GM18868 (cell line): ENCODE data around the gene ABCF3.

Experiments
- ATAC-seq: cut with Tn5 transposase; IDR thresholded peaks from one replicate; pipeline ENCODE4 v1.9.1; 2021; ENCODE audit warnings: mild to moderate bottlenecking, moderate library complexity; ENCODE audit not compliant: unreplicated experiment

The ABCF3 gene

DNA sequence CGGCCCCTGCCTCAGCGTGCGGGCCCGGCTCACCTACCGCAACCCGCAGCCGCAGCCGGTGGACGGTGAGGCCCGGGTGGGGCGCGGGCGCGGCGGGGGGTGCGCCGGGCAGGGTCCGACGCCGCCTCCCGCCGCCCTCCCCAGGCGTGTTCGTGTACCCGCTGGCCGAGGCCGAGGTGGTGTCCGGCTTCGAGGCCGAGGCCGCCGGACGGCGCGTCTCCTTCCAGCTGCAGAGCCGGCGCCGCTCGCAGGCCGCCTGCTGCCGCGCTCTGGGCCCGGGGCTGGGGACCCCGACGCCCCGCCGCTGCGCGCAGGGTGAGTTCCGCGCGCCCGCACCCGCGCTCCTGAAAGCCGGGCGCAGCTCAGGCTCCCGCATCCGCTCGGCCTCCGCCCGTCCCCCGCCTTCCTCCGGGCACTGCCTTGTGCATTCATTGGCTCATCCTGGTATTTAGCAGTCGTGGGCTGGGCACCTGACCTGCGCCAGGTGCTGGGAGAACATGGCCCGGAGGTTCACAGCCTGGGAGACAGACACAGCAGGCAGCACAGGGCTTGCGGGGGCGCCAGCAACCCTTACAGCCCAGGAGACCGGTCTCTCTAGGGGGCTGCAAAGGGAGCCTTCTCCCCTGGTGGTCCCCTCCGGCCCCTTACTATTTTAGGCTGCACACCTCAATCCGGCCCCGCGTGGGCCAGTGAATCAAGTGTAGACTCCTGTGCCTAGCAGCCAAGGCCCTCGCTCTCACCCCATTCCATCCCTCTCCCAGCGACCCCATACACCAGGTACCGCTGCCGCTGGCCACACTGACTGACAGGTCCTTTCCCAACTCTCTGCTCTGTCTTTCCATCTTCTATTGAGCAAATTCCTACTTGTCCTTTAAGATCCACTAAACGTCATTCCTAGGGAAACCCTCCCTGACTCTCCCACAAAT is 44.9 kb downstream of the ABCF3 start:
- ATAC-seq = no peak

DNA sequence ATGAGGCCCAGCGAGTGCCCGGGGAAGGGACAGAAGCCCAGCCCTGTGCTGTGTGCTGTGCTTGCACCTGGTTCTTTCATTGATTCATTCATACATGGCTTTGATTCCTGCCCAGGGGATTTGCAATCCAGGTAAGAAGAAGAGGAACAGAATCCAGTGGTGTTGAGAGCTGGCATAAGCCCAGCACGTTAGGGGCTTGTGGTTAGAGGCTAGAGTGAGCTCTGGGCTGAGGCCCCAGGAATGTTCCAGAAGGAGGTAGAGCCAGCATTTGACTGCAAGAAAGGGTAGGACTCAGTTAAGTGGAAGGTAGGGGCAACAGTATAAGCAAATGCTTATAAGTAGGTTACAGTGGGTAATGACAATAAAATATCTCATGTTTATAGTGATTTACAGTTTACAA is 45.7 kb downstream of the ABCF3 start:
- no peak for ATAC-seq

DNA sequence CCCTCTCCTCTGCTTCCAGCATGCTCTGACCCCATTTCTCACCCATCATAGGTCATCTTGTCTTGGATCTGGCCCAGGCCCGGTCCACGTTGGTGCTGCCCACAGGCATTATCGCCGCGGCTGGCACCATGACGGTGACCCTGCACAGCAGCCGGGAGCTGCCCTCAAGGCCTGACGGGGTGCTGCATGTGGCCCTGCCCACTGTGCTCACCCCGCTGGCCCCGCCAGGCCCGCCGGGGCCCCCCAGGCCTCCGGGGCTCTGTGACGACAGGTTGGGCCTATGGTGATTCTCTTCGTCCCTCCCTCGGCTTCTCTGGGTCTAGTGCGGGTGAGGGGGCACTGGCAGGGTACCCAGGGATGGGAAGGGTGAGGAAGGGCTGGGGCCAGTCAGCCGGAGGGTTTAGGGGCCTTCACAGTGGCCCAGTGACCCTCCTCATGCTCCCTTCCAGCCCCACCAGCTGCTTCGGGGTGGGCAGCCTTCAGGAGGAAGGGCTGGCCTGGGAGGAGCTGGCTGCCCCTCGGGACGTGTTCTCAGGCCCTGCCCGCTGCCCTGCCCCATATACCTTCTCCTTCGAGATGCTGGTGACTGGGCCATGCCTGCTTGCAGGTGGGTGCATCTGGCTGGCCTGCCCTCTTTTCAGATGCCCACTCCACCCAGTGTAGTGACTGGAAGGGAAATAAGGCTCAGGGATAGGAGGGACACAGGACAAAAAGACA is 47.3 kb downstream of the ABCF3 start:
- ATAC-seq = no peak

DNA sequence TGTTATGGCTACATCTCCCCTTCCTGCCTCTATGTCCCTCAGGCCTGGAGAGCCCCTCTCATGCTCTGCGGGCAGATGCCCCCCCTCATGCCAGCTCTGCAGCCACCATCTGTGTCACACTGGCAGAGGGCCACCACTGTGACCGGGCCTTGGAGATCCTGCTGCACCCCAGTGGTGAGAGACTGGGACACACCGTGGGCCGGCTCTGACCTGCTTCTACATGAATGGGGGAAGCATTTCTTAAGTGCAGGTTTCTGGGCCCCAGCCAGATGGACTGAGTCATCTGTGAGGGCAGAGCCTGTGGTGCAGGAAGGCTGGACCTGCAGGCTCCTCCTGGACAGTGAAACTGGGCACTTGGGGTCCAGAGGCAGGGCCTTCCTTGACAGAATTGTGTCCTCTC is 48.2 kb downstream of the ABCF3 start:
- no peak for ATAC-seq

DNA sequence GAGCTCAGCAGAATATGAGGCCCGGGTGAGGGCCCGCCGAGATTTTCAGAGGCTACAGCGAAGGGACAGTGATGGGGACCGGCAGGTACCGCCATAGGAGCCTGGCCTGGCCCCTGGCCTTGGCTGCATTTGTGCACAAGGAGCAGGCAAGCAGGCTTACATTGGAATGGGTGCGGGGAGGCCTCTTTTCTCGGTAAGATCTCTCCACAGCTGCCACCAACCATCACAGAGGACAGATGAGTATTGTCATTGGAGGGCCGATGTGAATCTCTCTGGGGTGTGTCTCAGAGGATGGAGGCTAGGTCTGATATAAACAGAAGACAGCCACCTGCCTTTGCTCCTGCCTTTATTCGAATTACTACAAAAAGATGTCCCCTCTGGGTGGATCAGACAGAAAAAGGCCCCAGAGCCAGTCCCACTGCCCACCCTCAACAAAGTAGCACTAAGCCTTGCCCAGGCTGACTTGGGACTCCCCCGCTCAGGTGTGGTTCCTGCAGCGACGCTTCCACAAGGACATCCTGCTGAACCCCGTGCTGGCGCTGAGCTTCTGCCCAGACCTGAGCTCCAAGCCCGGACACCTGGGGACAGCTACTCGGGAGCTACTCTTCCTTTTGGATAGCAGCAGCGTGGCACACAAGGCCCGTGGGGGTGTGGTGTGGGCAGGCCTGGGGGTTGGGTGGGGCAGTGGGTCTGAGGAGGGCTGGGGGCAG is 48.8 kb downstream of the ABCF3 start:
- no peak for ATAC-seq

DNA sequence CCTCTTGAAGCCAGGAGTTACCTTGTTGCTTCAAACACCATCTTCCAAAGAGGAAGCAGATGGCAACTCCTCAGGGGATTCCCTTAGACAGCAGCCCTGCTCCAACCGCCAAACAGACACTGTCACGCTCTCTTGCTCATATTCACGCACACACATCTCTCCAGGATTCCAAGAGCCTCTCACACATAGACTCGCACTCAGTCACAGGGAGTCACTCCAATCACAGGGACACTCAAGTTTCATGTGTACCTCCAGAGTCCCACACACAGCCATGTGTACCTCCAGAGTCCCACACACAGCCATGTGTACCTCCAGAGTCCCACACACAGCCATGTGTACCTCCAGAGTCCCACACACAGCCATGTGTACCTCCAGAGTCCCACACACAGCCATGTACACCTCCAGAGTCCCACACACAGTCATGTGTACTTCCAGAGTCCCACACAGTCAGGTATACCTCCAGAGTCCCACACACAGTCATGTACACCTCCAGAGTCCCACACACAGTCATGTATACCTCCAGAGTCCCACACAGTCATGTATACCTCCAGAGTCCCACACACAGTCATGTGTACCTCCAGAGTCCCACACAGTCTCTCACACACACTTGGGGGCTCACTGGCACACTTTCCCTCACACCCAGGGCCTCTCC is 49.5 kb downstream of the ABCF3 start:
- ATAC-seq = no peak

DNA sequence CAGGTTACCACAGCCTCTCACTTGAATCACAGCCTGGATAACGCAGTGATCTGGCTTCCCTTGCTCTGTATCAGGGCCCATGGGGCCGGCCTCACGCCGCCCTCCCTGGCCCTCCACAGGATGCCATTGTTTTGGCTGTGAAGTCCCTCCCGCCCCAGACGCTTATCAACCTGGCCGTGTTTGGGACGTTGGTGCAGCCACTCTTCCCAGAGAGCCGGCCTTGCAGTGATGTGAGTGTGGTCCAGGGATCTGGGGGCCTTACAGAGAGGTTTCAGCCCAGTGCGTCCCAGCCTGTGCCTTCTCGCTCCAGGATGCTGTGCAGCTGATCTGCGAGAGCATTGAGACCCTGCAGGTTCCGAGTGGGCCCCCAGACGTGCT is 50.0 kb downstream of the ABCF3 start:
- no peak for ATAC-seq

DNA sequence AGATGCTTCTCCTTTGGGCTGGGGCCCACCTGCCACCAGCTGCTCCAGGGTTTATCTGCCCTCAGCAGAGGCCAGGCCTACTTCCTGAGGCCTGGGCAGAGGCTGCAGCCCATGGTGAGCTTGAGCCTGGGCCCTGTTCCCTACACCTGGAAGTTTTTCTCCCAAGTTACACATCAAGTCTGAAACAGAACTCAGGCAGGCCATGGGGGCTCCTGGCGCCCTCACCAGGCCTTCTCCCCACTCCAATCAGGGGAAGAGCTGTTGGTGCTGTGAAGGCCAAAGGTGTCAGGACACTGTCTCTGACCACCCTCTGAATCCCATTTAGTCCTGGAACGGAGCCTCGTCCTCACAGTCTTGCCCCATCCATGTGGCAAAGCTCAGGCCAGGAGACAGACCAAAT is 50.6 kb downstream of the ABCF3 start:
- ATAC-seq = no peak

DNA sequence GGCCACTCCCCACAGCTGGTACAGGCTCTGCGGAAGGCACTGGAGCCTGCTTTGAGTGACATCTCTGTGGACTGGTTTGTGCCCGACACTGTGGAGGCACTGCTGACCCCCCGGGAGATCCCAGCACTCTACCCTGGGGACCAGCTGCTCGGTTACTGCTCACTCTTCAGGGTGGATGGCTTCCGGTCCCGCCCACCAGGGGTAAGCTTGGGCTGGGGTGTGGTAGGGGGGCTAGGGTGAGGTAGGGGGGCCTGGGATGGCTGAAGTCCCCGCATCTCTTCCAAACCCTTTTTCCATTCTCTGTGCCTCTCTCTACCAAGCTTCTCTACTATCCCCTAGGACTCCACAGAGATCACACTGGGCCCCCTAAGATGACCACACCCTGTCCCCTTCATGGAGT is 51.2 kb downstream of the ABCF3 start:
- no peak for ATAC-seq

DNA sequence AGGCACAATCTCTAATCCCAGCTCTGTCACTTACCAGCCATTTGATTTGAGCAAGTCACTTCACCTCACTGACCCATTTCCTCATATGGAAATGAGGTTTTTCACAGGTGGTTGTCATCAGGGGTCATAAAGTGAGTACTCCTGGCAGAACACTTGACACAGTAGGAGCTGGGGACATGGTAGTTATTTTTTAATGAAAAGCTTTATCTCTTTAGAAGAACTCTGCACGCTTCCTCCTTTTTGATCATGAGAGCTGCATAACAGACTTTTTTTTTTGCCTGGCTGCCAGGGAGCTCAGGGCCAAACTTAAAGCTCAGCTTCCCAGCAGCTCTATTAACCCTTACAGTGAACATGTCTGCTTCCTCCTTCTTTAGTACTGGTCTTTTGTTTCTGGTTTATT is 51.8 kb downstream of the ABCF3 start:
- no peak for ATAC-seq

DNA sequence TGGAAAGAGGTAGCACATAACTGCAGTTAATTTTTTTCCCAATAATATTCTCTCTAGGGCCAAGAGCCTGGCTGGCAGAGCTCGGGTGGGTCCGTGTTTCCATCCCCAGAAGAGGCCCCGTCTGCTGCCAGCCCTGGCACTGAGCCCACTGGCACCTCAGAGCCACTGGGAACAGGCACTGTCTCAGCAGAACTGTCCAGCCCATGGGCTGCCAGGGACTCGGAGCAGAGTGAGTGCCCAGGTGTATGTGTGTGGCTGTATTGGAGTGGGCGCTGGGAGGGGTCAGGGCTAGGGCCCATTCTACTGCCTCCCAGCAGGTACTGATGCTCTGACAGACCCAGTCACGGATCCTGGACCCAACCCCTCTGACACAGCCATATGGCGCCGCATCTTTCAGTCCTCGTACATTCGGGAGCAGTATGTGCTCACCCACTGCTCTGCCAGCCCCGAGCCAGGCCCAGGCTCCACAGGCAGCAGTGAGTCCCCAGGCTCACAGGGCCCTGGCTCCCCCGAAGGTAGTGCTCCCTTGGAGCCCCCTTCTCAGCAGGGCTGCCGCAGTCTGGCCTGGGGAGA is 52.3 kb downstream of the ABCF3 start:
- no peak for ATAC-seq

DNA sequence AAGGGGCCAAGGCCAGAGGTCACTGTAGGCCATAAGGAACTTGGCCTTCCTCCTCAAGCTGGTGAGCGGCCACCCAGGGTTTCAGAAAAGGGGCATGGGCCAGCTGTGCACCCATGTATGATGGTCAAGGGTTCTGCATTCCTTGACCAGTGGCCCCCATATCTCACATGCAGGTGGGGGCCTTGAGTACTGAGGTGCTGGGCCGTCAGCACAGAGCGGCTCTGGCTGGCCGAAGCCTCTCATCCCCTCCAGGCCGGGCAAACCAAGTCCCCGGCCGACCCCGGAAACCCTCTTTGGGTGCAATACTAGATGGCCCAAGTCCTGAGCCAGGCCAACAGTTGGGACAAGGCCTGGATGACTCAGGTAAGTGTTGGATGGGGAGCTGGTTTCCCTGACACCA is 53.2 kb downstream of the ABCF3 start:
- ATAC-seq = no peak

DNA sequence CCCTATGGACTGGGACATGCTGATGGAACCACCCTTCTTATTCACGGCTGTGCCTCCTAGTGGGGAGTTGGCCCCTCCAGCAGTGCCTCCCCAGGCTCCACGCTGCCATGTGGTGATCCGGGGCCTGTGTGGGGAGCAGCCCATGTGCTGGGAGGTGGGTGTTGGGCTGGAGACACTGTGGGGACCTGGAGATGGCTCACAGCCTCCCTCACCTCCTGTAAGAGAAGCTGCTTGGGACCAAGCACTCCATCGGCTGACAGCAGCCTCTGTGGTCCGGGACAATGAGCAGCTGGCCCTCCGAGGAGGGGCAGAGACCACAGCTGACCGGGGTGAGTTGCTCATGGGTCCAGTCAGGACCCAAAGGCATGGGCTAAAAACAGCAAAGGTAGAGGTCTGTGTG is 53.7 kb downstream of the ABCF3 start:
- ATAC-seq = no peak

DNA sequence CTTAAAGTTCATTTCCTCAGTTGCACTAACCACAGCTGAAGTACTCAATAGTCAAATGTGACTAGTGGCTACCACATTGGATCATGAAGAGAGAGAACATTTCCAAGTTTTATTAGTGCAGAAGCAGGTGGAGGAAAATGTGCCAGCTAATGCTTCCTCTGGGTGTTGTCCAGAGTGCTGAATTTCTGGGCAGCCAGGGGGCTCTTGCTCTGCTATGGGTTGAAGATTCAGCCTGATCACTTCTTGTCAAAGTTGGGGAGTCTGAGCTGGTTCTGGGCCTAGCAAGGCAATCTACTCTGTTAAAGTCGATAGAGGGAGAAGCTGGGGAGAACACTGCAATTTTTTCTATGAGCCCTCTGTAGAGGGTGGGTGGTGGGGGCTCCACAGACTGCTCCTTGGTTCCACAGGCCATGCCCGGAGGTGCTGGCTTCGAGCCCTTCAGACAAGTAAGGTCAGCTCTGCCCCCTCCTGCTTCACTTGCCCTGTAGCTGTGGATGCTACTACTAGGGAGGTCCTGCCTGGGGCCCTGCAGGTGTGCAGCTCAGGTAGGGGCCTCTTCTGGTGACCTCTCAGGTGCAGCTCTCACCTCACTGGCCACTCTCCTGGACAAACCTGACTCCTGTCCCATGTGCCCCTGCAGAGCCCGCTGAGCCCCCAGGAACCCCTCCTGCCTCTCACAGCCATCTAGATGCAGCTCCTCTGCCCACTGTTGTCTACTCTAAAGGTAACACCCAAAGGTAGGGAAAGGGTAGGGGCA is 54.6 kb downstream of the ABCF3 start:
- ATAC-seq = no peak

DNA sequence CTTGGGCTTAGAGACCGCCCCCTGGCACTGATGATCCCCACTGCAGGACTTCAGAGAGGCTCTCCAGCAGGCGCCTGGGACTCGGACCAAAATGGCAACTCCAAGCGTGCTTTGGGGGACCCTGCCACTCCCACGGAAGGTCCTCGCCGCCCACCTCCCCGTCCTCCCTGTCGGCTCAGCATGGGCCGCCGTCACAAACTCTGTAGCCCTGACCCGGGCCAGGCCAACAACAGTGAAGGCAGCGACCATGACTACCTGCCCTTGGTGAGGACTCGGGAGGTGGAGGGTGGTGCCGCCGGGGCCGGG is 55.1 kb downstream of the ABCF3 start:
- no peak for ATAC-seq

DNA sequence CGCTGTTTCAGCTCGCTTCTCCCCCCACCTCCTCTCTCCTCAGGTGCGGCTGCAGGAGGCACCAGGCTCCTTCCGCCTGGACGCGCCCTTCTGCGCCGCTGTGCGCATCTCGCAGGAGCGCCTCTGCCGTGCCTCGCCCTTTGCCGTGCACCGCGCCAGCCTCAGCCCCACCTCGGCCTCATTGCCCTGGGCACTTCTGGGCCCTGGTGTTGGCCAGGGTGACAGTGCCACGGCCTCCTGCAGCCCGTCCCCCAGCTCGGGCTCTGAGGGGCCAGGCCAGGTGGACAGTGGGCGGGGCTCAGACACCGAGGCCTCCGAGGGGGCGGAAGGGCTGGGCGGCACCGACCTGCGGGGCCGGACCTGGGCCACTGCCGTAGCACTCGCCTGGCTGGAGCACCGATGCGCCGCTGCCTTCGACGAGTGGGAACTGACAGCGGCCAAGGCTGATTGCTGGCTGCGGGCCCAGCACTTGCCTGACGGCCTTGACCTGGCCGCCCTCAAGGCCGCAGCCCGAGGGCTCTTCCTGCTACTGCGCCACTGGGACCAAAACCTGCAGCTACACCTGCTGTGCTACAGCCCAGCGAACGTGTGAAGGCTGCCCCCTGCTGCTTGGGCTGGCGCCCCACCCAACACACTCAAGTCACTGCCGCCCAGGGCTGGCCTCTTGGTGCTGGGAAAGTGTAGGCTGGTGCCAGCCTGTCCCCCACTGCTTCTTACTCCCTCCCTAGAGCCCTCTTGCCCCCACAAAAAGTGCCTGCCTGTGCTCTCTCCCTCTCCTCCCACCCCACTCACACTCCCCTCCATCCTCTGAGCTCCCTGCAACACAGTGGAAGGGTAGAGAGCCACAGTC is 55.7 kb downstream of the ABCF3 start:
- ATAC-seq = no peak

DNA sequence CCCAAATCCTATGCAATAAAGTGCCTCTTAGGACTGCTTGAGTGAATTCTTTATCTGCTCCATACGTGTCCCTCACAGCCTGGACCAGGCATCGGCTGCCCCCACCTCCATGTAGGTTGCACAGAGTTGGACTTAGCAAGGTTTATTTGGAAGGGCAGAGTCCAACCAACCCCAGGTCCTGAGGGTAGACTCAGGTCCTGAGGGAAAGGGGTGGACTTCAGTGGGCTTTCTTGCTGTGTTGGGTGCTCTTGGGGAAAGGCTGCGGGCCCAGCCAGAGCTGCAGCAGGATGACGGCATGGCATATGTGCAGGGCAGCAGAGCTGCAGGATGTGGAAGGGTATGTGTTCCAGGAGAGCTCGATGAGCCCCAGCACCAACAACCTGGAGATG is 56.3 kb downstream of the ABCF3 start:
- ATAC-seq = no peak
